H1 (cell line): ENCODE data around the gene ZNF592. TPM values are rescaled to one million over a fixed set of nuclear protein-coding genes. Genes with fewer than 3 reads are reported as not detected.

Experiments
- CBX5 ChIP-seq: fragments of 300-800, 300-1000 bp; sonication (generic); IDR thresholded peaks from 2 replicates; pipeline ENCODE4 v1.7.1; 2016; ENCODE audit warnings: antibody characterized with exemption, low read length, low read depth
- POLR2A ChIP-seq, 2 experiments: IDR thresholded peaks; 1 replicate in 1 of 2; 2 replicates in 1 of 2; pipeline ENCODE4 v1.6.1; 2011; ENCODE audit warnings: low read depth in 2 of 2, low read length in 2 of 2, mild to moderate bottlenecking in 2 of 2; ENCODE audit errors: control extremely low read depth in 1 of 2
- SP1 ChIP-seq: IDR thresholded peaks from 2 replicates; pipeline ENCODE4 v1.6.1; 2011; ENCODE audit warnings: low read depth, low read length
- SRF ChIP-seq: IDR thresholded peaks from 2 replicates; pipeline ENCODE4 v1.6.1; 2011; ENCODE audit warnings: mild to moderate bottlenecking, low read depth, low read length, moderate library complexity
- polyA plus RNA-seq, 7 experiments: library from polyadenylated mRNA; depleted of rRNA in 3 of 7; stranded (reverse) in 5 of 7; unstranded in 2 of 7; fragments of >200 nt in 5 of 7; fragments of 200-250 nt in 2 of 7; gene quantifications; 1 replicate in 5 of 7; 2 replicates in 1 of 7; 4 replicates in 1 of 7; pipeline versions ENCODE4 v1.2.1 to v1.2.3, GENCODE V29; 2011 to 2013; ENCODE audit warnings: missing spikeins in 2 of 7, mixed read lengths in 2 of 7
- total RNA-seq: library from RNA; stranded (reverse); fragmentation: NEBNext Ultra II Directional; extraction: Animal tissue kit (Norgen Biotek cat#: 25700); gene quantifications from 2 replicates; pipeline ENCODE4 v1.2.1, GENCODE V29; 2021
- TF ChIP-seq, protein P1 (sequence below): IDR thresholded peaks from 2 replicates; pipeline ENCODE4 v1.6.1; 2011; ENCODE audit warnings: low read length, improper control_type of control experiment

The ZNF592 gene
- total and polyA plus RNA-seq, 2 of the 8 experiments (the other 6 are each of a cell fraction or from before 2014, with no cell fraction given), result 14.2 to 33.0 TPM

DNA sequence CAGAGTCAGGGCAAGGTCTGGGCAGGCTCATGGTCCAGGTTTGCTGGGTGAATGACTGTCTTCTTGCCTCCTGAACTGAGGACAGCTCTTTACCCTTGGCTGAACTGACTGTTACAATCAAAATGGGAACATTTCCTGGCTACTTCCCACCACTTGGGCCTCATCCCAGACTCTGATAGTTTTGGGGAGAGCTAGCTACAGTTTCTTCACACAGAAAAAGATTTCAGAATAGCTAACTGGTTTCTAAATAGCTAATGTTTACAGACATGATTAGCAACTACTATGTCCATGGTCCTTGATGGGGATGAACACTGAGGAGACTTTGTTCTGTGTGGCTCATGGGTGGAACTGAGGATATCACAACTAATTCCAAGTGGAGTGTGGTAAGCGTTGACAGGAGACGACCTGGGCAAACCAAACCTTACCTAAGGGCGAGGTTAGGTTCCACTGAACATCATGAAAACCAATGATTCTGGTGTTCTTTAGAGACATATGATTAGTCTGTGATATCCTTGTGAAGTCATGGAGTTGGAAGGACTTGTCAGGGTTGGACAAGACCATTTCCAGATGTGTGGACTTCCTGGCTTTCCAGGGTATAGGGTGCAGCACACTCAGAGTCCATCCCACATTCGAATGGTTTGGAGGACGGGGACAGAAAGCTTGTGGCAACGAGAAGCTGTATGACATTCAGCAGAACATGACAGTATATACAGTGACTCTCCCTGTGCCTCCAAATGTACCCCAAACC is 76.0 kb downstream of the ZNF592 start (continued):
- TF ChIP-seq SP1, result no peak
- no peak for TF ChIP-seq SRF
- TF ChIP-seq POLR2A (IDR thresholded peaks at IDR 0.05; ENCODE audit: control extremely low read depth in 1 of 2, low read depth in 2 of 2, low read length in 2 of 2), result no peak
- TF ChIP-seq, protein P1, sequence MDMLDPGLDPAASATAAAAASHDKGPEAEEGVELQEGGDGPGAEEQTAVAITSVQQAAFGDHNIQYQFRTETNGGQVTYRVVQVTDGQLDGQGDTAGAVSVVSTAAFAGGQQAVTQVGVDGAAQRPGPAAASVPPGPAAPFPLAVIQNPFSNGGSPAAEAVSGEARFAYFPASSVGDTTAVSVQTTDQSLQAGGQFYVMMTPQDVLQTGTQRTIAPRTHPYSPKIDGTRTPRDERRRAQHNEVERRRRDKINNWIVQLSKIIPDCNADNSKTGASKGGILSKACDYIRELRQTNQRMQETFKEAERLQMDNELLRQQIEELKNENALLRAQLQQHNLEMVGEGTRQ, result no peak
- no peak for TF ChIP-seq CBX5
